Daoy (cell line): ENCODE results near the gene ST3GAL3. TPM values are rescaled to one million over a fixed set of nuclear protein-coding genes. Genes with fewer than 3 reads are reported as not detected.

Experiments used
- DNase-seq: peaks from one replicate; pipeline ENCODE4 v3.0.0-alpha.2; 2015; ENCODE audit warnings: low read depth
- total RNA-seq: library from RNA; depleted of rRNA; stranded (reverse); fragments of >200 nt; shearing (Covaris generic); gene quantifications from 2 replicates; pipeline ENCODE4 v1.2.3, GENCODE V29; 2014

The ST3GAL3 gene
- total RNA-seq, 1 experiment from 2014 or later, result 13.0 TPM

- DNase-seq, result no peak
Measured at GRCh38 chr1:43963006-43963405, 255.7 kb downstream of the ST3GAL3 start.

- no peak for DNase-seq
Measured at GRCh38 chr1:43963890-43964289, 256.6 kb downstream of the ST3GAL3 start.

- DNase-seq, result no peak
Measured at GRCh38 chr1:43965316-43965715, 258.0 kb downstream of the ST3GAL3 start.

- no peak for DNase-seq
Measured at GRCh38 chr1:43968348-43968948, 261.1 kb downstream of the ST3GAL3 start.

GRCh38 chr1:43969416-43969745, 262.0 kb downstream of the ST3GAL3 start:
- DNase-seq, result no peak

- DNase-seq, result peak; percentile 98
Measured at GRCh38 chr1:43969746-43970466, 262.6 kb downstream of the ST3GAL3 start, which contains the start of gene DPH2. Gene DPH2, plus strand, starts transcription at chr1:43970010. Its CDS starts 166 bp downstream, at chr1:43970176.

GRCh38 chr1:43970502-43970901, 263.2 kb downstream of the ST3GAL3 start:
- DNase-seq, result no peak

GRCh38 chr1:43970911-43971310, 263.6 kb downstream of the ST3GAL3 start:
- DNase-seq, result no peak

GRCh38 chr1:43971336-43971980, 264.1 kb downstream of the ST3GAL3 start:
- DNase-seq, result no peak

- DNase-seq, result no peak
Measured at GRCh38 chr1:43973981-43974442, 266.7 kb downstream of the ST3GAL3 start.

- peak; percentile 98 for DNase-seq
Measured at GRCh38 chr1:43974443-43975248, 267.3 kb downstream of the ST3GAL3 start, which contains the start of gene ATP6V0B. Gene ATP6V0B, plus strand, starts transcription at chr1:43974960. Its CDS starts 81 bp downstream, at chr1:43975041.

- no peak for DNase-seq
Measured at GRCh38 chr1:43975249-43975961, 268.1 kb downstream of the ST3GAL3 start.

- DNase-seq, result no peak
Measured at GRCh38 chr1:43976045-43976444, 268.7 kb downstream of the ST3GAL3 start.

GRCh38 chr1:43976890-43977289, 269.6 kb downstream of the ST3GAL3 start:
- DNase-seq, result no peak

- DNase-seq, result no peak
Measured at GRCh38 chr1:43977376-43978263, 270.3 kb downstream of the ST3GAL3 start.

- no peak for DNase-seq
Measured at GRCh38 chr1:43978264-43978550, 270.9 kb downstream of the ST3GAL3 start.

GRCh38 chr1:43978551-43979260, 271.4 kb downstream of the ST3GAL3 start, which contains the start of gene B4GALT2:
Gene B4GALT2, plus strand, starts transcription at chr1:43979210. Its CDS starts 1,951 bp downstream, at chr1:43981161.
- peak; percentile 68 for DNase-seq

- no peak for DNase-seq
Measured at GRCh38 chr1:43979261-43979527, 271.9 kb downstream of the ST3GAL3 start.

- peak; percentile 82 for DNase-seq
Measured at GRCh38 chr1:43979528-43980254, 272.4 kb downstream of the ST3GAL3 start.
